Esophagus squamous epithelium (tissue), 5 donors: Measurements from ENCODE around the gene PRKG1. TPM values are rescaled to one million over a fixed set of nuclear protein-coding genes. Genes with fewer than 3 reads are reported as not detected.

Experiments used
- DNase-seq: peaks from one replicate; lab custom pipeline; 2025; lab: John Stamatoyannopoulos, UW
- H3K27ac ChIP-seq, 4 donors: fragments of 200-600 bp; sonication (generic); one replicate each; pipeline ENCODE4 v1.5.1; 2016 to 2019; ENCODE audit warnings: mild to moderate bottlenecking in 1 of 4
- H3K27me3 ChIP-seq, 4 donors: fragments of 200-600 bp; sonication (generic); 1 replicate in 3 of 4; 2 replicates in 1 of 4; pipeline versions ENCODE4 v1.5.1 to v1.6.0; 2017 to 2021; ENCODE audit warnings: antibody characterized with exemption in 1 of 4
- H3K36me3 ChIP-seq, 3 donors: fragments of 200-600 bp; sonication (generic); one replicate each; pipeline ENCODE4 v1.5.1; 2016 to 2019
- H3K4me1 ChIP-seq, 3 donors: fragments of 200-600 bp; sonication (generic); one replicate each; pipeline ENCODE4 v1.5.1; 2017 to 2019
- H3K4me3 ChIP-seq, 4 donors: fragments of 200-600 bp; sonication (generic); 1 replicate in 3 of 4; 2 replicates in 1 of 4; pipeline ENCODE4 v1.5.1; 2016 to 2019; ENCODE audit warnings: mild to moderate bottlenecking in 2 of 4, moderate library complexity in 1 of 4
- H3K9me3 ChIP-seq, 3 donors: fragments of 200-600 bp; sonication (generic); one replicate each; pipeline ENCODE4 v1.5.1; 2016 to 2019
- CTCF ChIP-seq, 6 experiments: fragments of 450-650 bp in 4 of 6; fragments of 200-600 bp in 2 of 6; sonication (generic) in 2 of 6; IDR thresholded peaks; one replicate each; pipeline ENCODE4 v1.5.1; 2016 to 2019; ENCODE audit warnings: antibody characterized with exemption in 6 of 6, mild to moderate bottlenecking in 4 of 6, moderate library complexity in 4 of 6
- POLR2A ChIP-seq, 4 donors: fragments of 450-650 bp; IDR thresholded peaks; one replicate each; pipeline ENCODE4 v1.6.1; 2017; ENCODE audit warnings: antibody characterized with exemption in 4 of 4, mild to moderate bottlenecking in 4 of 4, moderate library complexity in 3 of 4
- WGBS, 2 donors: methylation state at CpG; one replicate each; pipeline ENCODE4 v1.1.5; 2018; 5-methylcytosine and 5-hydroxymethylcytosine counted together
- intact Hi-C: fragments of 100-400 bp; cut with DNase I; formaldehyde crosslinking; loops from one replicate; pipeline ENCODE4 v1.15.0; 2022
- total RNA-seq, 4 donors: library from RNA; depleted of rRNA; stranded (reverse); fragments of >200 nt; gene quantifications; one replicate each; pipeline ENCODE4 v1.1.0, GENCODE V29; 2016
- donor health status: DM: yes; HTN: yes; CAD: no.

PRKG1 gene
- total RNA-seq, 4 donors from 2014 or later, result 2.0 to 10.9 (median 3.8) TPM

DNA sequence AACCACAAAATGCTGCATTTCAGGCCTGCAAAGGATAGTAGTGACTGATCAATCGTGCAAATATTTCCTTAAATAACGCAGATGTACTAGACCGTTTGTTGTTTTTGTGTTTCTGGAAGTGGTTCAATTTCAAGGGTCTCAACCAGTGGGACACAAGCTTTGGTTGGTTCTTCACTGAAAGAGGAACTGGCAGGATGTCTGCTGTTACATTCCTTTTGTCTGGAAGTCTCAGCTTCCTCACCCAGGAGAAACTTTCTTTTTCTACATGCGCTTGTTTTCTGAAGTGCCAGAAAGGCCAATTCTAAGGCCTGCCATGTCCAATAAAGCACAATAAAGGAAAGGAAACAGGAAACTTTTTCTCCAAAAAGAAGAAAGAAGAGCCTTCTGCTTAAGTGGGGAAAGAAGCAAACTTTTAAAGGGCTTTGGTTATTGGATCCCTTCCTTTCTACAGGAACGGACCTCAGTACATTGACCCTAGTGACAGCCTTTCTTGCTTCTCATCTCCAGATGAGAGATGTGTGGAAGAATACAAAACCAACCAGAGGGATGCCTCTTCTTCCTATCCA is 1243.9 kb downstream of the PRKG1 start:
- TF ChIP-seq POLR2A (IDR thresholded peaks at IDR 0.05), result no peak
- no peak for TF ChIP-seq CTCF (IDR thresholded peaks at IDR 0.05)
- Histone ChIP-seq H3K36me3 (no peaks in the 10 kb centered on the region), H3K4me1 (peaks cover 4 to 20% (median 8%) of the 10 kb centered on the region in 3 donors), H3K9me3 (no peaks in the 10 kb centered on the region), H3K4me3 (no peak overlapping the region), H3K27me3 (peaks cover 0 to 33% (median 0%) of the 10 kb centered on the region in 4 donors), H3K27ac (no peak overlapping the region)
- intact Hi-C loops, result no loop called here
- no peak for DNase-seq
- WGBS, 2 donors, result 76 to 80% methylated on average over 5 of the region's 5 CpGs

- H3K27ac ChIP-seq, result no peak overlapping the region
- no peak overlapping the region for H3K4me3 ChIP-seq
- H3K4me1 ChIP-seq, result peaks cover 0 to 13% (median 4%) of the 10 kb centered on the region in 3 donors
- no peak for TF ChIP-seq POLR2A (IDR thresholded peaks at IDR 0.05)
- TF ChIP-seq CTCF (IDR thresholded peaks at IDR 0.05), result no peak
- H3K9me3 ChIP-seq, result no peaks in the 10 kb centered on the region
- no peaks in the 10 kb centered on the region for H3K36me3 ChIP-seq
- peaks cover 0 to 26% (median 0%) of the 10 kb centered on the region in 4 donors for H3K27me3 ChIP-seq
- intact Hi-C loops, result no loop called here
- 27 to 47% methylated on average over 7 of the region's 7 CpGs for WGBS, 2 donors
- no peak for DNase-seq
Measured at GRCh38 chr10:52318822-52319464, 1244.7 kb downstream of the PRKG1 start.

- 59 to 90% methylated on average over 2 of the region's 2 CpGs for WGBS, 2 donors
- Histone ChIP-seq H3K27ac (no peak overlapping the region), H3K9me3 (no peaks in the 10 kb centered on the region), H3K4me3 (no peak overlapping the region), H3K4me1 (peaks cover 0 to 3% (median 0%) of the 10 kb centered on the region in 3 donors), H3K36me3 (no peaks in the 10 kb centered on the region), H3K27me3 (peaks cover 0 to 16% (median 0%) of the 10 kb centered on the region in 4 donors)
- intact Hi-C loops, result no loop called here
- TF ChIP-seq POLR2A (IDR thresholded peaks at IDR 0.05) (no peak), CTCF (IDR thresholded peaks at IDR 0.05) (no peak)
- DNase-seq, result no peak
Measured at GRCh38 chr10:52319926-52320325, 1245.6 kb downstream of the PRKG1 start.

DNA sequence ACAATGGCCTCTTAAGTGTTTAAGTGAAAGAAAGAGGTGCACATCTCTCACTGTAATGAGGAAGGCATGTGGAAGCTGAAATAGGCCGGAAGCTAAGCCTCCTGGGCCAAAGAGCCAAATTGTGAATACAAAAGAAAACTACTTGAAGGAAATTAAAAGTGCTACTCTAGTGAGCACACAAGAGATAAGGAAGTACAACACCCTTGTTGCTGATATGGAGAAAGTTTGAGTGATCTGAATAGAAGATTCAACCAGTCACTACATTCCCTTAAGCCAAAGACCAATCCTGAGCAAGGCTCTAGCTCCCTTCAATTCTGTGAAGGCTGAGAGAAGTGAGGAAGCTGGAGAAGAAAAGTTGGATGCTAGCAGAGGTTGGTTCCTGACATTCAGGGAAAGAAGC is 1248.0 kb downstream of the PRKG1 start:
- no peak for TF ChIP-seq CTCF (IDR thresholded peaks at IDR 0.05)
- no peak for TF ChIP-seq POLR2A (IDR thresholded peaks at IDR 0.05)
- no peaks in the 10 kb centered on the region for H3K27me3 ChIP-seq
- 86 to 92% methylated on average over 1 of the region's 1 CpG for WGBS, 2 donors
- H3K36me3 ChIP-seq, result no peaks in the 10 kb centered on the region
- DNase-seq, result no peak
- no peak overlapping the region for H3K4me3 ChIP-seq
- intact Hi-C loops, result no loop called here
- H3K4me1 ChIP-seq, result no peaks in the 10 kb centered on the region
- no peak overlapping the region for H3K27ac ChIP-seq
- no peaks in the 10 kb centered on the region for H3K9me3 ChIP-seq

- no peaks in the 10 kb centered on the region for H3K36me3 ChIP-seq
- 77 to 94% methylated on average over 1 of the region's 1 CpG for WGBS, 2 donors
- no peaks in the 10 kb centered on the region for H3K4me1 ChIP-seq
- DNase-seq, result no peak
- H3K27me3 ChIP-seq, result no peaks in the 10 kb centered on the region
- no peaks in the 10 kb centered on the region for H3K9me3 ChIP-seq
- TF ChIP-seq POLR2A (IDR thresholded peaks at IDR 0.05) (no peak), CTCF (IDR thresholded peaks at IDR 0.05) (no peak)
- no peak overlapping the region for H3K4me3 ChIP-seq
- no peak overlapping the region for H3K27ac ChIP-seq
- intact Hi-C loops, result no loop called here
Measured at GRCh38 chr10:52322936-52323335, 1248.6 kb downstream of the PRKG1 start.
